ENCODE measurements around the gene C19orf38.
"Not testable (repeated sequence)": the region's sequence is repeated elsewhere in the genome, so short reads cannot be mapped to it uniquely, and the experiment has no call there.

The C19orf38 gene

GRCh38 chr19:10852941-10853340, 4.7 kb downstream of the C19orf38 start:
- DNase-seq = no peak

GRCh38 chr19:10854350-10855089, 6.3 kb downstream of the C19orf38 start:
- DNase-seq = no peak

- DNase-seq = no peak
Measured at GRCh38 chr19:10855879-10856522, 7.8 kb downstream of the C19orf38 start.

GRCh38 chr19:10856899-10857298, 8.7 kb downstream of the C19orf38 start:
- not testable (repeated sequence) for DNase-seq

GRCh38 chr19:10858204-10858828, 10.1 kb downstream of the C19orf38 start:
- DNase-seq = no peak

- peak; percentile 42 for DNase-seq
Measured at GRCh38 chr19:10861103-10861651, 13.0 kb downstream of the C19orf38 start.

- DNase-seq = no peak
Measured at GRCh38 chr19:10862561-10863106, 14.4 kb downstream of the C19orf38 start.

- no peak for DNase-seq
Measured at GRCh38 chr19:10863107-10863717, 15.0 kb downstream of the C19orf38 start.

GRCh38 chr19:10864538-10864899, 16.3 kb downstream of the C19orf38 start:
- DNase-seq = peak; percentile 81

GRCh38 chr19:10866495-10866894, 18.3 kb downstream of the C19orf38 start:
- DNase-seq = no peak

- no peak for DNase-seq
Measured at GRCh38 chr19:10868872-10869547, 20.8 kb downstream of the C19orf38 start.

- DNase-seq = not testable (repeated sequence)
Measured at GRCh38 chr19:10869872-10870311, 21.7 kb downstream of the C19orf38 start.

- DNase-seq = no peak
Measured at GRCh38 chr19:10870501-10870954, 22.3 kb downstream of the C19orf38 start.

- DNase-seq = peak; percentile 99
Measured at GRCh38 chr19:10870955-10871603, 22.9 kb downstream of the C19orf38 start, which contains the start of gene CARM1. CARM1 (plus strand) TSS chr19:10871553; CDS start chr19:10871703, 150 bp downstream.

- peak; percentile 42 for DNase-seq
Measured at GRCh38 chr19:10871711-10872545, 23.7 kb downstream of the C19orf38 start.

GRCh38 chr19:10872546-10873107, 24.4 kb downstream of the C19orf38 start:
- peak; percentile 54 for DNase-seq

GRCh38 chr19:10874024-10874423, 25.8 kb downstream of the C19orf38 start:
- no peak for DNase-seq

GRCh38 chr19:10876459-10877240, 28.4 kb downstream of the C19orf38 start:
- no peak for DNase-seq

- not testable (repeated sequence) for DNase-seq
Measured at GRCh38 chr19:10877608-10878007, 29.4 kb downstream of the C19orf38 start.
